ENCODE measurements around the gene ZNF575. TPM values are rescaled to one million over a fixed set of nuclear protein-coding genes. Genes with fewer than 3 reads are reported as not detected.

ZNF575 gene
- total and polyA plus RNA-seq, 4 experiments from 2014 or later: 2.1 to 11.8 (median 7.3) TPM

DNA sequence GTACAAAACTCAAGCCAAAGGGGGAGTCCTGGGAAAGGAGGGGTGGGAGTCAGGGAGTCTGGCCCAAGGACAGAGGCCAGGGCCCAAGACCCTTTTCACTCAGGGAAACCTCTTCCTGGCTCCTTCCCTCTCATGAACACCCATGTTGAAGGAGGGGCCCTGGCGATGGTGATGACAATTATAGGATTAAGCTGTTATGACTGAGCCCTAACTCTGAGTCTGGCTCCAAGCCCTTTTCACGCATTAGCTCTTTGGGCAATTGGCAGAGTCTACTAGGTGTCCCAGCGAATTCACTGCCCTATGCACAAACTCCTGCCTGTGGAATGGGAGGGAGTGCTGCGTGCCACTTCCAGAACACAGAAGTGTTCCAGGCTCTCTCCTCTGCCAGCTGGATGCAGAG is 20.7 kb downstream of the ZNF575 start:
- H3K27me3 ChIP-seq (ENCODE audit: insufficient read depth, low read length): no peaks in the 10 kb centered on the region
- H3K4me1 ChIP-seq (ENCODE audit: insufficient read depth, low read length): peaks cover 7% of the 10 kb centered on the region
- ChIA-PET POLR2A (ENCODE audit: partially characterized antibody) (interaction anchor here (0.8 to 3.6 kb wide), 6 partner anchors 10 to 231 kb away, joined by 3 to 61 read pairs (median 4); partner anchors contain the start of genes IRGQ, PINLYP, XRCC1 and ZNF576), CTCF (ENCODE audit: partially characterized antibody) (interaction anchor here (1.0 to 11.2 kb wide), 9 partner anchors 18 to 107 kb away, joined by 5 to 245 read pairs (median 19); partner anchors contain the start of genes IRGQ, XRCC1, ZNF575 and ZNF576)
- peaks cover 48% of the 10 kb centered on the region for H3K36me3 ChIP-seq (ENCODE audit: insufficient read depth, low read length)
- no peak overlapping the region for H3K27ac ChIP-seq (ENCODE audit: low read depth, low read length)
- intact Hi-C loops (cut with micrococcal nuclease): loop anchor here (2.0 kb wide), 1 partner anchor 19 kb away; no protein-coding TSS in a partner anchor
- Mint-ChIP-seq H3K36me3 (peaks cover 22 to 45% of the 10 kb centered on the region in 2 donors), H3K4me1 (peaks cover 8 to 12% (median 10%) of the 10 kb centered on the region in 4 donors), H3K27me3 (no peaks in the 10 kb centered on the region), H3K9me3 (no peaks in the 10 kb centered on the region), H3K4me3 (no peak overlapping the region), H3K27ac (peak overlapping the region in 3 of 7 donors; percentile 18 to 62 (median 59))
- DNase-seq: no peak
- H3K9me3 ChIP-seq (ENCODE audit: control insufficient read depth in 1 of 2, low read length in 2 of 2): no peaks in the 10 kb centered on the region
- H3K4me3 ChIP-seq (ENCODE audit: low read length in 2 of 2): no peak overlapping the region

DNA sequence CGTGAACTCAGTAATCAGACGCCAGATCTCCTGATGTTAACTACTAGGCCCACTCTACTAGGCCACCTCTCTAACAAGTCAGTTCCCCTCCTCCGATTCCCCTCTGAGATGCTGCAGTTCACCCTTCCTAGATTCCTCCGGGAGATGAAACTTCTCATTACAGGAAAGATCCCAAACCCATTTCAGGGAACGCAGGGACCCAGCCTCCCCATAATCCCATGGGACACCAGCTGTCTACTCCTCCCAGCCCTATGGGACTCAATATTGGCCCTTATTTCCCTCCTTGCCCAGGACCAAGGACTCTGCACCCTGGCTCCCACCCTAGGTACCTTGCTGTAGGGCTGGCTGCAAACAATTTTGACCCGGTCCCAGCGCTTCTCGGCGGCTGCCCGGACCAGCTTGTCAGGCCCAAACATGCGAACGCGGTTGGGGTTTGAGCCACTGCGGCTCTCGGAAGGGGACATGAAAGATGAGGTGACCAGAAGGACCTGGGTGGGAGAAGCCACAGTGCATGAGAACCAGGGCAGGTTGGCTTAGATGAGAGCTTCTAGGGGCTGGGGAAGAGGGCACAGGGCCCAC is 21.4 kb downstream of the ZNF575 start:
- H3K27ac ChIP-seq (ENCODE audit: low read depth, low read length): no peak overlapping the region
- peaks cover 7% of the 10 kb centered on the region for H3K4me1 ChIP-seq (ENCODE audit: insufficient read depth, low read length)
- POLR2A ChIA-PET (ENCODE audit: partially characterized antibody): interaction anchor here (1.0 to 3.6 kb wide), 12 partner anchors 9 to 230 kb away, joined by 3 to 61 read pairs (median 4); partner anchors contain the start of genes IRGQ, PINLYP, XRCC1 and ZNF428
- peaks cover 48% of the 10 kb centered on the region for H3K36me3 ChIP-seq (ENCODE audit: insufficient read depth, low read length)
- intact Hi-C loops (cut with micrococcal nuclease): loop anchor here (2.0 kb wide), 1 partner anchor 20 kb away; no protein-coding TSS in a partner anchor
- H3K9me3 ChIP-seq (ENCODE audit: control insufficient read depth in 1 of 2, low read length in 2 of 2): no peaks in the 10 kb centered on the region
- no peak for DNase-seq
- H3K4me3 ChIP-seq (ENCODE audit: low read length in 2 of 2): no peak overlapping the region
- Mint-ChIP-seq H3K9me3 (no peaks in the 10 kb centered on the region), H3K27ac (peak overlapping the region in 4 of 7 donors; percentile 62 to 82 (median 76)), H3K27me3 (no peaks in the 10 kb centered on the region), H3K4me1 (peaks cover 8 to 12% (median 11%) of the 10 kb centered on the region in 4 donors), H3K36me3 (peaks cover 23 to 42% of the 10 kb centered on the region in 2 donors), H3K4me3 (no peak overlapping the region)
- H3K27me3 ChIP-seq (ENCODE audit: insufficient read depth, low read length): no peaks in the 10 kb centered on the region
- CTCF ChIA-PET (ENCODE audit: partially characterized antibody): interaction anchor here (0.5 to 11.2 kb wide), 38 partner anchors 8 to 255 kb away, joined by 3 to 245 read pairs (median 6); partner anchors contain the start of genes IRGQ, PINLYP, PLAUR and XRCC1

DNA sequence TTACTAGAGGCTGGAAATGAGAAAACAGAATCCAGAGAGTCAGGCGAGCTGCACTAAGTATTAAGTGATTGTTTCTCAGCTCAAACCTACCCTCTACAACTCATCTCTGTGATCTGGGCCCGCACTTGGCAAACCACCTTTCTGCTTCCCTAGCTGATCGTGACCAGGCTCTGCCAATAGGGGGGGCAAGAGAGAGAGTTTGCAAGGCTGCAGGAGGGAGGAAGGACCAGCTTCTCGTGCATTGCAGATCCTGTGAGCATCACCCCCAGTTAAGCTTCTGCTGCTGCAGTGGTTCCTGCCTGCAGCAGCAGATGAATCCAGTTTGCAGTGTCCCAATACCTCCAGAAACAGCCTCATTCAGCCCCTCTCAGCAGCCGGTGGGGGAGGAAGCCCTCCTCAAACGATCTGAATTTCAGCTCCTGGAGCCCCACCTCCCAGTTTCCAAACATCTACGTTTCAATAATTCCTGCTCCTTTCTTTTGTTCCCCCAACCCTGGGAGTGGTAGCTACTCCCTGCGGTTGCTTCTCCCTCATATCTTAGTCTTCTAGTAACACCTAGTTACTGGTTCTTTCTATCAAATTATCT is 22.3 kb downstream of the ZNF575 start:
- H3K27ac ChIP-seq (ENCODE audit: low read depth, low read length): no peak overlapping the region
- ChIA-PET CTCF (ENCODE audit: partially characterized antibody) (interaction anchor here (0.5 to 11.2 kb wide), 46 partner anchors 9 to 254 kb away, joined by 3 to 245 read pairs (median 5); partner anchors contain the start of genes IRGQ, PINLYP, PLAUR and XRCC1), POLR2A (ENCODE audit: partially characterized antibody) (interaction anchor here (0.7 to 3.6 kb wide), 12 partner anchors 8 to 229 kb away, joined by 3 to 61 read pairs (median 4); partner anchors contain the start of genes IRGQ, PINLYP, XRCC1 and ZNF428)
- peak overlapping the region; percentile 6 to 85 (median 77) for H3K27ac Mint-ChIP-seq
- H3K9me3 Mint-ChIP-seq: no peaks in the 10 kb centered on the region
- peaks cover 10 to 19% (median 12%) of the 10 kb centered on the region in 4 donors for H3K4me1 Mint-ChIP-seq
- peak overlapping the region in 2 of 8 donors; percentile 31 to 52 for H3K4me3 Mint-ChIP-seq
- peak; percentile 81 to 85 (median 82) for DNase-seq
- H3K36me3 Mint-ChIP-seq: peaks cover 24 to 37% of the 10 kb centered on the region in 2 donors
- no peaks in the 10 kb centered on the region for H3K27me3 Mint-ChIP-seq
- intact Hi-C loops (cut with micrococcal nuclease): loop anchor here (1.0 to 2.0 kb wide), 3 partner anchors 8 to 41 kb away; partner anchors contain the start of genes IRGQ and ZNF576
- H3K9me3 ChIP-seq (ENCODE audit: control insufficient read depth in 1 of 2, low read length in 2 of 2): no peaks in the 10 kb centered on the region
- no peaks in the 10 kb centered on the region for H3K27me3 ChIP-seq (ENCODE audit: insufficient read depth, low read length)
- H3K4me1 ChIP-seq (ENCODE audit: insufficient read depth, low read length): peaks cover 7% of the 10 kb centered on the region
- no peak overlapping the region for H3K4me3 ChIP-seq (ENCODE audit: low read length in 2 of 2)
- peaks cover 48% of the 10 kb centered on the region for H3K36me3 ChIP-seq (ENCODE audit: insufficient read depth, low read length)

DNA sequence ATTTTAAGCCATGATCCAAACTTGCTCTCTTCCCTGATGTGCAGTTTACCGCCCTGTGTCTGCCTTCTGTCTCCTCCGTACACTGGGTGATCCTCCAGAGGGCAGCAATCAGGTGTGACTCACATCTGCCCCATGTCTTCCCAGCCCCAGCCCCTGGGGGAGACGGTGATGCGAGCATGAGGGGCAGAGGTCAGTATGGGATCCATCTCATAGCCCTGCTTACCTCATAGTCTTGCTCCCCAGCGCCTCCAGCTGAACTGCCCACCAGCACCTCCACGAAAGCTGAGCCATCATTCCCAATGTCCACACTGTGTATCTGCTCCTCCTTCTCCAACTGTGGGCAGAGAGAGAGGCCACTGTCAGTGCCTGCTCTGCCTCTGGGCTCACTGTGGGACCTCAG is 27.7 kb downstream of the ZNF575 start:
- H3K27me3 ChIP-seq (ENCODE audit: insufficient read depth, low read length): no peaks in the 10 kb centered on the region
- intact Hi-C loops (cut with micrococcal nuclease): loop anchor here (10.0 kb wide), 1 partner anchor 224 kb away; the partner anchor contains the start of gene KCNN4
- no peak overlapping the region for H3K4me3 ChIP-seq (ENCODE audit: low read length in 2 of 2)
- no peaks in the 10 kb centered on the region for H3K9me3 ChIP-seq (ENCODE audit: control insufficient read depth in 1 of 2, low read length in 2 of 2)
- CTCF ChIA-PET (ENCODE audit: partially characterized antibody): interaction anchor here (7.0 kb wide), 1 partner anchor 34 kb away, joined by 59 read pairs; the partner anchor contains the start of genes IRGQ and ZNF576
- H3K36me3 ChIP-seq (ENCODE audit: insufficient read depth, low read length): peaks cover 9% of the 10 kb centered on the region
- DNase-seq: no peak
- Mint-ChIP-seq H3K4me3 (peak overlapping the region in 4 of 8 donors; percentile 10 to 58 (median 23)), H3K27me3 (no peaks in the 10 kb centered on the region), H3K27ac (peak overlapping the region; percentile 82 to 98 (median 93)), H3K36me3 (peaks cover 14 to 25% of the 10 kb centered on the region in 2 donors), H3K4me1 (peaks cover 34 to 59% (median 40%) of the 10 kb centered on the region in 4 donors), H3K9me3 (peaks cover 0 to 2% (median 0%) of the 10 kb centered on the region in 8 donors)
- H3K4me1 ChIP-seq (ENCODE audit: insufficient read depth, low read length): peaks cover 45% of the 10 kb centered on the region
- no peak overlapping the region for H3K27ac ChIP-seq (ENCODE audit: low read depth, low read length)
- POLR2A ChIA-PET (ENCODE audit: partially characterized antibody): interaction anchor here (0.7 to 6.1 kb wide), 3 partner anchors 28 to 775 kb away, joined by 4 to 41 read pairs (median 4); partner anchors contain the start of genes IRGQ, ZNF575 and ZNF576

GRCh38 chr19:43561139-43561970 is 28.4 kb downstream of the ZNF575 start:
- Histone ChIP-seq H3K4me1 (ENCODE audit: insufficient read depth, low read length) (peaks cover 45% of the 10 kb centered on the region), H3K27me3 (ENCODE audit: insufficient read depth, low read length) (no peaks in the 10 kb centered on the region), H3K4me3 (ENCODE audit: low read length in 2 of 2) (no peak overlapping the region), H3K27ac (ENCODE audit: low read depth, low read length) (peak overlapping the region; percentile 72), H3K36me3 (ENCODE audit: insufficient read depth, low read length) (peaks cover 4% of the 10 kb centered on the region), H3K9me3 (ENCODE audit: control insufficient read depth in 1 of 2, low read length in 2 of 2) (no peaks in the 10 kb centered on the region)
- intact Hi-C loops (cut with micrococcal nuclease): loop anchor here (10.0 kb wide), 1 partner anchor 223 kb away; the partner anchor contains the start of gene KCNN4
- H3K4me3 Mint-ChIP-seq: peak overlapping the region in 7 of 8 donors; percentile 26 to 86 (median 69)
- H3K4me1 Mint-ChIP-seq: peaks cover 34 to 59% (median 39%) of the 10 kb centered on the region in 4 donors
- H3K36me3 Mint-ChIP-seq: peaks cover 14 to 25% of the 10 kb centered on the region in 2 donors
- H3K27me3 Mint-ChIP-seq: no peaks in the 10 kb centered on the region
- ChIA-PET POLR2A (ENCODE audit: partially characterized antibody) (interaction anchor here (1.5 to 6.1 kb wide), 4 partner anchors 13 to 34 kb away, joined by 4 to 41 read pairs (median 16); partner anchors contain the start of genes IRGQ, PINLYP, XRCC1 and ZNF575), CTCF (ENCODE audit: partially characterized antibody) (interaction anchor here (1.6 to 7.0 kb wide), 2 partner anchors 33 to 59 kb away, joined by 3 to 59 read pairs; partner anchors contain the start of genes IRGQ and ZNF576)
- peak overlapping the region; percentile 92 to 98 (median 96) for H3K27ac Mint-ChIP-seq
- DNase-seq: no peak
- peaks cover 0 to 2% (median 0%) of the 10 kb centered on the region in 8 donors for H3K9me3 Mint-ChIP-seq

GRCh38 chr19:43562226-43562697 is 29.3 kb downstream of the ZNF575 start:
- H3K36me3 ChIP-seq (ENCODE audit: insufficient read depth, low read length): peaks cover 3% of the 10 kb centered on the region
- H3K4me3 Mint-ChIP-seq: peak overlapping the region; percentile 63 to 86 (median 74)
- ChIA-PET CTCF (ENCODE audit: partially characterized antibody) (interaction anchor here (1.6 to 7.0 kb wide), 2 partner anchors 32 to 59 kb away, joined by 3 to 59 read pairs; partner anchors contain the start of genes IRGQ and ZNF576), POLR2A (ENCODE audit: partially characterized antibody) (interaction anchor here (0.6 to 6.1 kb wide), 6 partner anchors 12 to 98 kb away, joined by 3 to 41 read pairs (median 6); partner anchors contain the start of genes IRGQ, PINLYP, XRCC1 and ZNF575)
- H3K27me3 Mint-ChIP-seq: no peaks in the 10 kb centered on the region
- DNase-seq: no peak
- H3K4me1 Mint-ChIP-seq: peaks cover 36 to 65% (median 43%) of the 10 kb centered on the region in 4 donors
- peak overlapping the region in 1 of 2 donors; percentile 32 for H3K4me3 ChIP-seq (ENCODE audit: low read length in 2 of 2)
- H3K27ac Mint-ChIP-seq: peak overlapping the region; percentile 92 to 98 (median 96)
- peaks cover 45% of the 10 kb centered on the region for H3K4me1 ChIP-seq (ENCODE audit: insufficient read depth, low read length)
- intact Hi-C loops (cut with micrococcal nuclease): loop anchor here (1.0 to 10.0 kb wide), 4 partner anchors 13 to 223 kb away; partner anchors contain the start of genes IRGQ, KCNN4, PINLYP and XRCC1
- peak overlapping the region; percentile 72 for H3K27ac ChIP-seq (ENCODE audit: low read depth, low read length)
- H3K27me3 ChIP-seq (ENCODE audit: insufficient read depth, low read length): no peaks in the 10 kb centered on the region
- H3K9me3 ChIP-seq (ENCODE audit: control insufficient read depth in 1 of 2, low read length in 2 of 2): no peaks in the 10 kb centered on the region
- peaks cover 14 to 26% of the 10 kb centered on the region in 2 donors for H3K36me3 Mint-ChIP-seq
- H3K9me3 Mint-ChIP-seq: peaks cover 0 to 2% (median 0%) of the 10 kb centered on the region in 8 donors

Data from CD4-positive, alpha-beta memory T cell (primary cell).